HepG2 (cell line): ENCODE results near the gene CENPK. TPM values are rescaled to one million over a fixed set of nuclear protein-coding genes. Genes with fewer than 3 reads are reported as not detected.

ENCODE experiments used
- ARHGAP35 ChIP-seq: sonication (generic); formaldehyde crosslinking; IDR thresholded peaks from 2 replicates; pipeline ENCODE4 v1.9.0; 2022; ENCODE audit warnings: mild to moderate bottlenecking, inconsistent platforms, moderate library complexity, missing genetic modification reagents, borderline replicate concordance
- ATF7-NPFF ChIP-seq: sonication (generic); formaldehyde crosslinking; IDR thresholded peaks from 2 replicates; pipeline ENCODE4 v1.8.1; 2023; ENCODE audit warnings: mild to moderate bottlenecking, low read depth, missing genetic modification reagents, moderate library complexity
- DRAP1 ChIP-seq: IDR thresholded peaks from 2 replicates; pipeline ENCODE4 v1.6.1; 2016; ENCODE audit warnings: missing genetic modification reagents, missing compliant biosample characterization
- E2F1 ChIP-seq: sonication (generic); formaldehyde crosslinking; IDR thresholded peaks from 2 replicates; pipeline ENCODE4 v1.5.0; 2020; ENCODE audit warnings: missing genetic modification reagents
- FOXK2 ChIP-seq: fragments of 450-650 bp; IDR thresholded peaks from 2 replicates; pipeline ENCODE4 v1.6.1; 2016
- HHEX ChIP-seq: IDR thresholded peaks from 2 replicates; pipeline ENCODE4 v1.6.1; 2016; ENCODE audit warnings: control low read depth
- HNRNPL ChIP-seq: fragments of 200-400 bp; formaldehyde crosslinking; IDR thresholded peaks from 2 replicates; pipeline ENCODE4 v1.6.1; 2017; ENCODE audit warnings: mild to moderate bottlenecking, low read depth, low read length
- KAT7 ChIP-seq: IDR thresholded peaks from 2 replicates; pipeline ENCODE4 v1.6.1; 2018; ENCODE audit warnings: borderline replicate concordance, missing compliant biosample characterization
- MLLT10 ChIP-seq: sonication (generic); formaldehyde crosslinking; IDR thresholded peaks from 2 replicates; pipeline ENCODE4 v1.4.0; 2020; ENCODE audit warnings: missing genetic modification reagents
- NFIB ChIP-seq: sonication (generic); formaldehyde crosslinking; IDR thresholded peaks from 2 replicates; pipeline ENCODE4 v1.9.0; 2021; ENCODE audit warnings: missing genetic modification reagents, mild to moderate bottlenecking, borderline replicate concordance
- STAT6 ChIP-seq: sonication (generic); formaldehyde crosslinking; IDR thresholded peaks from 2 replicates; pipeline ENCODE4 v1.4.0; 2020; ENCODE audit warnings: missing genetic modification reagents, mild to moderate bottlenecking, borderline replicate concordance
- THAP11 ChIP-seq: IDR thresholded peaks from 2 replicates; pipeline ENCODE4 v1.6.1; 2016; ENCODE audit warnings: missing biosample characterization, missing genetic modification reagents
- THAP7 ChIP-seq: sonication (generic); formaldehyde crosslinking; IDR thresholded peaks from 2 replicates; pipeline ENCODE4 v1.8.1; 2023; ENCODE audit warnings: mild to moderate bottlenecking, missing genetic modification reagents
- TP53 ChIP-seq: sonication (generic); formaldehyde crosslinking; conservative IDR thresholded peaks from 2 replicates; pipeline ENCODE4 v1.4.0; 2020; ENCODE audit warnings: missing genetic modification reagents
- TSC22D2 ChIP-seq: sonication (generic); formaldehyde crosslinking; IDR thresholded peaks from 2 replicates; pipeline ENCODE4 v1.5.1; 2020; ENCODE audit warnings: missing genetic modification reagents, mild to moderate bottlenecking, borderline replicate concordance
- U2AF2 ChIP-seq: fragments of 200-400 bp; formaldehyde crosslinking; IDR thresholded peaks from 2 replicates; pipeline ENCODE4 v1.6.1; 2017; ENCODE audit warnings: low read depth, mild to moderate bottlenecking, low read length
- ZBTB25 ChIP-seq: IDR thresholded peaks from 2 replicates; pipeline ENCODE4 v1.6.1; 2018; ENCODE audit warnings: missing genetic modification reagents
- ZFAT ChIP-seq: sonication (generic); formaldehyde crosslinking; conservative IDR thresholded peaks from 2 replicates; pipeline ENCODE4 v1.8.1; 2023; ENCODE audit warnings: missing genetic modification reagents, inconsistent platforms
- ZNF235 ChIP-seq: sonication (generic); formaldehyde crosslinking; IDR thresholded peaks from 2 replicates; pipeline ENCODE4 v1.8.1; 2023; ENCODE audit warnings: mild to moderate bottlenecking, missing genetic modification reagents, borderline replicate concordance
- ZNF251 ChIP-seq: sonication (generic); formaldehyde crosslinking; IDR thresholded peaks from 2 replicates; pipeline ENCODE4 v1.9.0; 2021; ENCODE audit warnings: mild to moderate bottlenecking, missing genetic modification reagents
- ZNF557 ChIP-seq: sonication (generic); formaldehyde crosslinking; IDR thresholded peaks from 2 replicates; pipeline ENCODE4 v1.4.0; 2020; ENCODE audit warnings: missing genetic modification reagents
- ZNF746 ChIP-seq: sonication (generic); formaldehyde crosslinking; IDR thresholded peaks from 2 replicates; pipeline ENCODE4 v1.8.0; 2022; ENCODE audit warnings: mild to moderate bottlenecking, missing genetic modification reagents
- ZNF773 ChIP-seq: sonication (generic); formaldehyde crosslinking; IDR thresholded peaks from 2 replicates; pipeline ENCODE4 v1.4.0; 2020; ENCODE audit warnings: missing genetic modification reagents, borderline replicate concordance
- polyA plus RNA-seq, 8 experiments: library from polyadenylated mRNA; depleted of rRNA in 3 of 8; stranded (reverse) in 7 of 8; unstranded in 1 of 8; fragments of >200 nt; fragmentation: Illumina TruSeq in 4 of 8; extraction: Trizol in 4 of 8; gene quantifications; 2 replicates each; pipeline versions ENCODE4 v1.2.1 to v1.2.3, GENCODE V29; 2011 to 2016; ENCODE audit warnings: low read depth in 4 of 8, missing spikeins in 1 of 8, mixed read lengths in 1 of 8; ENCODE audit not compliant: insufficient read depth in 1 of 8
- total RNA-seq, 5 experiments: library from RNA; depleted of rRNA; stranded (reverse); fragments of >200 nt; fragmentation: Illumina TruSeq; extraction: Trizol; gene quantifications; 2 replicates each; pipeline ENCODE4 v1.2.3, GENCODE V29; 2016; ENCODE audit warnings: low read depth in 1 of 5

Gene CENPK
- total and polyA plus RNA-seq, 2 of the 13 experiments (the other 11 are each of a cell fraction or from before 2014, with no cell fraction given) = 14.3 to 54.4 TPM

- TF ChIP-seq TSC22D2 (no peak), ZBTB25 (CRISPR knock-in tag) (no peak), U2AF2 (no peak), ZNF746 (no peak), HHEX (CRISPR knock-in tag) (no peak), DRAP1 (CRISPR knock-in tag) (peak; percentile 87), MLLT10 (CRISPR knock-in tag) (no peak), ZFAT (no peak), E2F1 (CRISPR knock-in tag) (peak; percentile 98), ZNF235 (CRISPR knock-in tag) (no peak), THAP7 (CRISPR knock-in tag) (no peak; the same call in 1 of the 2 replicates), HNRNPL (no peak), ATF7-NPFF (peak; percentile 86; the same call in 1 of the 2 replicates), KAT7 (CRISPR knock-in tag) (peak; percentile 88), ZNF251 (CRISPR knock-in tag) (no peak), NFIB (CRISPR knock-in tag) (no peak), THAP11 (CRISPR knock-in tag) (peak; percentile 92), FOXK2 (peak; percentile 86), ARHGAP35 (peak; percentile 30; the same call in 1 of the 2 replicates), ZNF773 (CRISPR knock-in tag) (peak; percentile 71; the same call in 1 of the 2 replicates), ZNF557 (0 out of 2 replicates have a peak, but pooled peaks have one; percentile 57), TP53 (CRISPR knock-in tag) (0 out of 2 replicates have a peak, but pooled peaks have one; percentile 39), STAT6 (CRISPR knock-in tag) (no peak)
Measured at GRCh38 chr5:65562731-65563701, at the start of gene CENPK, which contains the start of gene PPWD1 (continued).
